Activated T-cell treated with anti-CD3 and anti-CD28 coated beads, Interleukin-2, amount 50 U/mL, for 72 hours (primary cell): ENCODE results near the gene KIF22. TPM values are rescaled to one million over a fixed set of nuclear protein-coding genes. Genes with fewer than 3 reads are reported as not detected.
A peak's percentile ranks its signal among the peaks of the same experiment; 100 is the strongest.
"Not testable (repeated sequence)": the region's sequence is repeated elsewhere in the genome, so short reads cannot be mapped to it uniquely, and the experiment has no call there.

Source experiments
- ATAC-seq, 2 donors: fragments of 150-1000 bp; cut with Tn5 transposase; replicated peaks in 1 of 2; 2 replicates each; pipeline ENCODE4 v1.10.0; 2021; ENCODE audit warnings: moderate library complexity in 2 of 2, mild to moderate bottlenecking in 1 of 2
- DNase-seq, 2 donors: peaks; one replicate each; pipeline ENCODE4 v3.0.0; 2021 to 2022; ENCODE audit warnings: mixed read lengths in 1 of 2
- H3K27ac Mint-ChIP-seq: one replicate; pipeline ENCODE4 v1.8.0; 2022; ENCODE audit warnings: mild to moderate bottlenecking, moderate library complexity, mixed read lengths
- H3K27me3 Mint-ChIP-seq: one replicate; pipeline ENCODE4 v1.8.0; 2022; ENCODE audit warnings: low read depth, mixed read lengths
- H3K36me3 Mint-ChIP-seq, 2 donors: one replicate each; pipeline ENCODE4 v1.8.0; 2022; ENCODE audit warnings: mixed read lengths in 2 of 2, mild to moderate bottlenecking in 1 of 2; ENCODE audit not compliant: insufficient read depth in 2 of 2
- H3K4me1 Mint-ChIP-seq: one replicate; pipeline ENCODE4 v1.8.0; 2022; ENCODE audit warnings: low read depth, mixed read lengths
- H3K4me3 Mint-ChIP-seq, 2 donors: one replicate each; pipeline ENCODE4 v1.8.0; 2022; ENCODE audit warnings: mild to moderate bottlenecking in 2 of 2, mixed read lengths in 2 of 2, moderate library complexity in 2 of 2
- H3K9me3 Mint-ChIP-seq, 2 donors: one replicate each; pipeline ENCODE4 v1.8.0; 2022; ENCODE audit warnings: mixed read lengths in 2 of 2
- total RNA-seq, 2 donors: library from RNA; stranded (reverse); gene quantifications; one replicate each; pipeline ENCODE4 v1.2.3, GENCODE V29; 2022

KIF22 gene
- total RNA-seq, 2 donors from 2014 or later, result 153 to 180 TPM

DNA sequence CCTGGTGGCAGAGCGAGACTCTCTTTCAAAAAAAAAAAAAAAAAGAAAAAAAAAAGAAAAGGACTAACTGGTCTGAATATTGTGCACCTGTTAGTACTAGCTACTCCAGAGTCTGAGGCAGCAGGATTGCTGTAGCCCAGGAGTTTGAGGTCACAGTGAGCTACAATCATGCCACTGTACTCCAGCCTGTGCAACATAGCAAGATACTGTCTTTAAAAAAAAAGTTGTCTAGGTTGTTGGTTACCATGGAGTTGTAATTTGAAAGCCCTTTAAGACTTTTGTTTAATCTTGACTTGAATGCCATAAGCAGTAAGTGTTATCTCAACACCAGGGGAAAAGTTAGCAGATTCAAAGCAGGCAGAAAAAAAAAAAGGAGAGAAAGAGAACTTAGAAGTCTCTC is 33.9 kb upstream of the KIF22 start:
- no peaks in the 10 kb centered on the region for H3K27me3 Mint-ChIP-seq
- ATAC-seq (no peak), DNase-seq (no peak)
- H3K36me3 Mint-ChIP-seq, result no peaks in the 10 kb centered on the region
- no peaks in the 10 kb centered on the region for H3K9me3 Mint-ChIP-seq
- H3K27ac Mint-ChIP-seq, result no peak overlapping the region
- no peak overlapping the region for H3K4me3 Mint-ChIP-seq
- H3K4me1 Mint-ChIP-seq, result peaks cover 29% of the 10 kb centered on the region

DNA sequence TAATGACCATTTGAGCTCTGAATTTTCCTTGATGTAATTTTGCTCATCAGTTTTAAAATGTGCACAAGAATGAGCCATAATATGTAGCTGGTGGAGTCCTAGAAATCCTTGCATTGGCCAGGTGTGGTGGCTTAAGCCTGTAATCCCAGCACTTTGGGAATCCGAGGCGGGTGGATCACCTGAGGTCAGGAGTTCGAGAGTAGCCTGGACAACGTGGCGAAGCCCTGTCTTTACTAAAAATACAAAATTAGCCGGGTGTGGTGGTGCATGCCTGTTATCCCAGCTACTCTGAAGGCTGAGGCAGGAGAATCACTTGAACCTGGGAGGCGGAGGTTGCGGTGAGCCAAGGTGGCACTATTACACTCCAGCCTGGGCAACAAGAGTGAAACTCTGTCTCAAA is 33.5 kb upstream of the KIF22 start:
- H3K4me1 Mint-ChIP-seq, result peaks cover 29% of the 10 kb centered on the region
- not testable (repeated sequence) for H3K27me3 Mint-ChIP-seq, ATAC-seq, H3K4me3 Mint-ChIP-seq, H3K27ac Mint-ChIP-seq, H3K36me3 Mint-ChIP-seq, H3K9me3 Mint-ChIP-seq, DNase-seq

DNA sequence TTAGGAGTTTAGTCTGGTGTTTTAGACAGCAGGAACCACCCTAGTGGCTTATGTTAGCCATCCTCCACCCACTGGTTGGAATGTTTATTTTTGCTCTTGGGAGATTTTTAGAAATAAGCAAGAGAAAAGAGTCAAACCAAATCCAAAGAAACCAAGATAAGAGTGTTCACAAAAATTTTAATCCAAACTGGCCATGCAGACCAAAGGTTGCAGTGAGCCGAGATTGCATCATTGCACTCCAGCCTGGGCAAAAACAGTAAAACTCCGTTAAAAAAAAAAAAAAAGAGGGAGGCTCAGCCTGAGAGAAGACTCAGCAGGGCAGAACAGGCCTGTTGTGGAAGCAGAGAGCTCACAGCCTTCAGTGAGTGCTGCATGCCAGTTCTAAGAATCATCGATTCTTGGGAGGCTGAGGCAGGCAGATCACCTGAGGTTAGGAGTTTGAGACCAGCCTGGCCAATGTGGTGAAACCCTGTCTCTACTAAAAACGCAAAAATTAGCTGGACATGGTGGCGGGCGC is 32.5 kb upstream of the KIF22 start:
- no peaks in the 10 kb centered on the region for H3K27me3 Mint-ChIP-seq
- H3K4me3 Mint-ChIP-seq, result no peak overlapping the region
- DNase-seq, result no peak
- no peaks in the 10 kb centered on the region for H3K9me3 Mint-ChIP-seq
- H3K36me3 Mint-ChIP-seq, result no peaks in the 10 kb centered on the region
- peak overlapping the region; percentile 54 for H3K27ac Mint-ChIP-seq
- peaks cover 30% of the 10 kb centered on the region for H3K4me1 Mint-ChIP-seq
- ATAC-seq, result no peak

DNA sequence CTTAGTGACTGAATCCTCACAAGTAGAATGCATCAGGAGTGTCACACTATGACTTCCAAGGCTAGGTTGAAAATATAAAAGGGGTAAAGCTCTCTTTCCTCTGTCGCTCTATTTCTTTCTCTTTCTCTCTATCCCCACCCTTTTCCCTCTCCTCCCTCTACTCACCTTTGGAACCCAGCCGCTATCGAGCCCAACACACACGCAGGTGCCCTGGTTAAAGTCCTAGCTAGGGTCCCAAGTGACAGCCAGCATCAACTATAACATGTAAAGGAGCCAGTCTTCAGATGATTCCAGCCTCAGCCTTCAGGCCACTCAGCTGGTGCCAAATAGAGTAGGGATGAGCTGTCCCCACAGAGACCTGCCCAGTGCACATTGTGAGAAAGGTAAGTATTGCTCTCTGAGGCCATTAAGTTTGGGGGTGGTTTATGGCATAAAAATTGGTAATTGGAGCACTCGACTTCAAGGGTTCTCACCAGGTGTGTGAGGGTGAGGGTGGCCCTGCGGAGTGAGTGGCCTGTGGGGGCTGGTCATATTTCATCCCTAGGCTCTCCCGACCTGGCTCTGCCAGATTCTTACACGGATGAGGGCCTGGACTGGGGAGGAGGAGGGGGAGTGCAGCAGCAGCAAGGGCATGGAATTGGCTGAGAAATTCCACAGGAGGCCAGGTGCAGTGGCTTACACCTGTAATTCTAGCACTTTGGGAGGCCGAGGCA is 29.8 kb upstream of the KIF22 start:
- no peaks in the 10 kb centered on the region for H3K36me3 Mint-ChIP-seq
- DNase-seq (no peak), ATAC-seq (no peak)
- peaks cover 22% of the 10 kb centered on the region for H3K4me1 Mint-ChIP-seq
- no peak overlapping the region for H3K27ac Mint-ChIP-seq
- no peak overlapping the region for H3K4me3 Mint-ChIP-seq
- H3K9me3 Mint-ChIP-seq, result no peaks in the 10 kb centered on the region
- H3K27me3 Mint-ChIP-seq, result no peaks in the 10 kb centered on the region

DNA sequence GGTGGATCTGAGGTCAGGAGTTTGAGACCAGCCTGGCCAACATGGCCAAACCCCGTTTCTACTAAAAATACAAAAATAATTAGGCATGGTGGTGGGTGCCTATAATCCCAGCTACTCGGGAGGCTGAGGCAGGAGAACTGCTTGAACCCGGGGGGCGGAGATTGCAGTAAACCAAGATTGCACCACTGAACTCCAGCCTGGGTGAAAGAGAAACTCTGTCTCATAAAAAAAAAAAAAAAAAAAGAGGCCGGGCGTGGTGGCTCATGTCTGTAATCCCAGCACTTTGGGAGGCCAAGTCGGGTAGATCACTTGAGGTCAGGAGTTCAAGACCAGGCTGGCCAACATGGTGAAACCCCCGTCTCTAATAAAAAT is 29.3 kb upstream of the KIF22 start:
- H3K36me3 Mint-ChIP-seq, ATAC-seq, DNase-seq, H3K27me3 Mint-ChIP-seq, H3K4me3 Mint-ChIP-seq, H3K9me3 Mint-ChIP-seq, H3K27ac Mint-ChIP-seq: not testable (repeated sequence)
- peaks cover 16% of the 10 kb centered on the region for H3K4me1 Mint-ChIP-seq

DNA sequence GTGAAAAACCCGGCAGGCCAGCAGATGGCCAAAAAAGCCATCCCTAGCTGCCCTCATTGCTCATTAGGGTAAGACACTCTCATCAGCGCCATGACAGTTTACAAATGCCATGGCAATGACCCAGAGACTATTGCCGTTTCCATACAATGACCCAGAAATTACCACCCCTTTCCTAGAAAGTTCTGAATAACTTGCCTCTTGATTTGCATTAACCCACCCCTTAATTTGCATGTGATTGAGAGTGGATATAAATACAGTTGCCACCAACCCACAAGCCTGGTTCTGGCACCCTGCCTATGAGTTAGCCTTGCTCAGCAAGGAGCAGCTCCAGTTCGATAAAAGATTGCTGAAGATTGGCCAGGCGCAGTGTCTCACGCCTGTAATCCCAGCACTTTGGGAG is 28.7 kb upstream of the KIF22 start:
- H3K27ac Mint-ChIP-seq, result no peak overlapping the region
- ATAC-seq (no peak), DNase-seq (no peak)
- H3K27me3 Mint-ChIP-seq, result no peaks in the 10 kb centered on the region
- H3K9me3 Mint-ChIP-seq, result no peaks in the 10 kb centered on the region
- H3K36me3 Mint-ChIP-seq, result no peaks in the 10 kb centered on the region
- no peak overlapping the region for H3K4me3 Mint-ChIP-seq
- H3K4me1 Mint-ChIP-seq, result peaks cover 10% of the 10 kb centered on the region

DNA sequence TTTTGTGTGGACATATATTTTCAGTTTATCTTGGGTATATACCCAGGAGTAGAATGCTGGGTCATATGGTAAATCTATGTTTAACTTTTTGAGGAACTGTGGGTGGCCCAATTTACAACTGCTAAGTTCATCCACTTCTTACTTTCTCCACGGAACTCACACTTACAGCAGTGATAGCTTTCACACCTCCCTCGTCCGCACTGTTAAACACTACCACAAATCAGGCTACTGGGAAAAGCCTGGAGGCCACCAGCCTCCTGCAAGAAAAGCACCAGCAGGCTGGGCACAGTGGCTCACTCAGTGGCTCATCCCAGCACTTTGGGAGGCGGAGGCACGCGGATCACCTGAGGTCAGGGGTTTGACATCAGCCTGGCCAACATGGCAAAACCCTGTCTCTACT is 27.2 kb upstream of the KIF22 start:
- Mint-ChIP-seq H3K27me3 (no peaks in the 10 kb centered on the region), H3K36me3 (no peaks in the 10 kb centered on the region), H3K4me1 (peaks cover 7% of the 10 kb centered on the region), H3K4me3 (no peak overlapping the region), H3K27ac (no peak overlapping the region), H3K9me3 (no peaks in the 10 kb centered on the region)
- ATAC-seq (no peak), DNase-seq (no peak)

DNA sequence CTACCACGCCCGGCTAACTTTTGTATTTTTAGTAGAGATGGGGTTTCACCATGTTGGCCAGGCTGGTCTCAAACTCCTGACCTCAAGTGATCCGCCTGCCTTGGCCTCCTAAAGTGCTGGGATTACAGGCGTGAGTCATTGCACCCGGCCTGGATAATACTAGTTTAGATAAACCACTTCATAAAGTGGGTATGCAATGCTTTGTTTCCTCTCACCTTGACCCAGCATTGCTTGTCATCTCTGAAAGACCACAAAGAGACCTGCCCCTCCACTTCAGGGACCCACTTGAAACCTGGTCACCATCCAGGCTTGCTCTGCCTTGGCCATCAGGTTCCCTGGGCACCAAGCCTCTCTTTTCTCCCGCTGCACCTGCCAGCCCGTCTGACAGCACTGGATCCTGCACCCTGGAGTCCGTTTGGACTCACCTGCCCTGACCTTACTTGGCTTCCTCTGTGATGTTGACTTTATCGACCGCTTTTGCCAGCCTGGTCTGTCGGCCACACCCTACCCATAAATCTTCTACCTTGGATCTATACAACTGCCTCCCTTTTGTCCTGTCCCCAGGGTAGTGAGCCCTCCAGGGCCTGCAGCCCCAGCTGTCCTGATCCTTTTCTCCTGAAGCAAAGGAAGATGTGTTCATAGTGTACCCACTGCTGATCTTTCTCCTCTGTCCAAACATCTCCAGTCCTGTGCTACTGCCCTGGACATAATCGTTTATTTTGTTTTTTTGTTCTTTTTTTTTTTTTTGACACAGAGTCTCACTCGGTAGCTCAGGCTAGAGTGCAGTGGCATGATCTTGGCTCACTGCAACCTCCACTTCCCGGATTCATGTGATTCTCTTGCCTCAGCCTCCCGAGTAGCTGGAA is 25.2 kb upstream of the KIF22 start:
- no peak for DNase-seq
- no peaks in the 10 kb centered on the region for H3K9me3 Mint-ChIP-seq
- no peak overlapping the region for H3K27ac Mint-ChIP-seq
- peaks cover 11% of the 10 kb centered on the region for H3K4me1 Mint-ChIP-seq
- no peaks in the 10 kb centered on the region for H3K27me3 Mint-ChIP-seq
- H3K36me3 Mint-ChIP-seq, result no peaks in the 10 kb centered on the region
- no peak for ATAC-seq
- H3K4me3 Mint-ChIP-seq, result no peak overlapping the region

DNA sequence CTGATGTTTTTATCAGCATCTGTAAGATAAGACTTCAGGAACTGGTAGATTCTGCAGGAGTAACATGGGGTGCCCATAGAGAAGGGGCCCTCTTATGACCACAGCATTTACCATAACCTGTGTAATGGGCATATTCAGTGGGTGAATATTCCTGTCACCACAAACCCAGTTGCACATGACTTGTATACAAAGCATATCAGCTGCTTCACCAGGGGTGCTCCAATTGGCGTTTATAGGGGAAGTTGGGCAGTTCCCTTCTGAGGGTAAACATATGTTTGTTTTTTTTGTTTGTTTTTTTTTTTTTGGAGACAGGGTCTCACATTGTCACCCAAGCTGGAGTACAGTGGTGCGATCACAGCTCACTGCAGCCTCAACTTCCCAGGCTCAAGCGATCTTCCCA is 24.0 kb upstream of the KIF22 start:
- no peaks in the 10 kb centered on the region for H3K9me3 Mint-ChIP-seq
- no peaks in the 10 kb centered on the region for H3K36me3 Mint-ChIP-seq
- peaks cover 13% of the 10 kb centered on the region for H3K4me1 Mint-ChIP-seq
- no peaks in the 10 kb centered on the region for H3K27me3 Mint-ChIP-seq
- ATAC-seq, result no peak
- H3K27ac Mint-ChIP-seq, result no peak overlapping the region
- H3K4me3 Mint-ChIP-seq, result no peak overlapping the region
- DNase-seq, result no peak

DNA sequence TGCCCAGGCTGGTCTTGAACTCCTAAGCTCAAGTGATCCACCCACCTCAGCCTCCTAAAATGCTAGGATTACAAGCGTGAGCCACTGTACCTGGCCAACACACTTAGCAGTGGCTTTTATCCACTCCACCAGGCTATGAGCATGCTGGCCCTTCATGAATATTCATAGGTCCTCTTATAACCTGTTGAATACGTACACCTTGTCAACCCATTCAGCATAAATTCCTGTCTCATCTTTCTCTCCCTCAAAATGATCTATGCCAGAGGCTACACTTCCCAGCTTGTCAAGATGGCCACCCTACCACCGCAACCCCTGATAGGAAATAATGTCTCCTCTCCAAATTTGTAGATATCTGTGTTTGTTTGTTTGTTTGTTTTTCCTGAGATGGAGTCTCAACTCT is 23.5 kb upstream of the KIF22 start:
- H3K36me3 Mint-ChIP-seq, result no peaks in the 10 kb centered on the region
- H3K9me3 Mint-ChIP-seq, result no peaks in the 10 kb centered on the region
- H3K4me1 Mint-ChIP-seq, result peaks cover 13% of the 10 kb centered on the region
- H3K4me3 Mint-ChIP-seq, result no peak overlapping the region
- no peak for ATAC-seq
- no peaks in the 10 kb centered on the region for H3K27me3 Mint-ChIP-seq
- H3K27ac Mint-ChIP-seq, result no peak overlapping the region
- no peak for DNase-seq

DNA sequence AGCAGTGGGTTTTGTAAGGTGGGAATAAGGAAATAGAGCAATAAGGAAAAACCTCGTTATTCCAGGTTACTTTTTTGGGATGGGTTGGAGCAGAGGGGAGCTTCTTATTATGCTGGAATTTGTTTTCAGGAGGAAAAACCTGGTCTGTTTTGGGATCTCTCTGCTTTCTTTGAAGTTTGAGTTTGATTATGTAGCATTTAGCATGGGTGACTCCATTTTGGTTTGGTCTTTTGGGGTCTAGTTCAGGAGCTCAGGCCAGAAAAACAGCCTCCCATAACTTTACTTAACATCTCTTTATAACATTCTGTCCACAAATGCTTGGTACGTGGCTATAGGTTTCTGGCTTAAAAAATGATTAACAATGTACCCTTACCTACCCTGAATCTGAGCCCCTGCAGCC is 21.0 kb upstream of the KIF22 start:
- Mint-ChIP-seq H3K4me3 (no peak overlapping the region), H3K36me3 (no peaks in the 10 kb centered on the region), H3K9me3 (no peaks in the 10 kb centered on the region), H3K27ac (no peak overlapping the region), H3K4me1 (peaks cover 6% of the 10 kb centered on the region), H3K27me3 (no peaks in the 10 kb centered on the region)
- ATAC-seq, result no peak
- no peak for DNase-seq

DNA sequence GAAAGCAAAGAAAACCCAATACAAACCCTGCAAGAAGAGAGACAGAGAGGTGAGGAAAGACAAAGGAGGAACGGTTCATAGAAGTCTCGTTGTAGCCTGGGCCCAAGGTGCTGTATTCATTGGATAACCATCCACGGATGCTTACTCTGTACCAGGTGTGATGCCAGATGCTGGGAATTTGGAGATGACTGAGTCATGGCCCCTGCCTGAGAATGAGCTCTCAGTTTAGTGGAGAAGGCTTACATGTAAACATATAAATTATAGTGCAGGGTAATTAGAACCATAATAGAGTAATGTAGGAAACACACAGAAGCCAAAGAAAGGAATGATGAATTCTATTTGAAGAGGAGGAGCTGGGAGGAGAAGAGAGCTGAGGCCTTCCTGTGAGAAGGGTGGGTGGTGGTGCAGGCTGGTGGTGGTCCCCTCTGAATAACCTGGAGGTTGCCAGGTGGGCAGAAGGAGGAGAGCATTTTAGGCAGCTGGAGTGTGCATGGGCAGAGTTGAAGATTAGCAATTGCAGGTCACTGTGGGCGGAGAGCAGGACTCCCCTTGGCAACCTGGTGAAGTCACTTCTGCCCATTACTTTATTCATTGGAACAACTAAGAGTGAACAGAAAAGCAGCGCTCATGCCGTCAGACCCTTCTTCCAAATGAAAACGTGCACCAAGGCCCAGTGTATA is 20.2 kb upstream of the KIF22 start:
- DNase-seq (no peak), ATAC-seq (no peak)
- Mint-ChIP-seq H3K9me3 (no peaks in the 10 kb centered on the region), H3K27ac (no peak overlapping the region), H3K36me3 (no peaks in the 10 kb centered on the region), H3K27me3 (no peaks in the 10 kb centered on the region), H3K4me1 (peaks cover 10% of the 10 kb centered on the region), H3K4me3 (no peak overlapping the region)

DNA sequence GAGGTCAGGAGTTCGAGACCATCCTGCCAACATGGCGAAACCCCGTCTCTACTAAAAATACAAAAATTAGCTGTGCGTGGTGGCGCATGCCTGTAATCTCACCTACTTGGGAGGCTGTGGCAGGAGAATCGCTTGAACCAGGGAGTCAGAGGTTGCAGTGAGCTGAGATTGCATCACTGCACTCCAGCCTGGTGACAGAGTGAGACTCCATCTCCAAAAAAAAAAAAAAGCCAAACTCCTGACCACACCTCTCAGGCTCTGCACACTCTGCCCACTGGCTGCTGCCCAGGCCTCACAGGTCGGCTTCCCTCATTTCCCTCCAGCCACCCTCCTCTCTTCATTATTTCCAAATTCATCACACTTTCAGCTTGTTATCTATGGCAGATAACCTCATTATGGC is 18.2 kb upstream of the KIF22 start:
- not testable (repeated sequence) for H3K4me3 Mint-ChIP-seq, H3K36me3 Mint-ChIP-seq, ATAC-seq, H3K27me3 Mint-ChIP-seq, H3K9me3 Mint-ChIP-seq, DNase-seq, H3K27ac Mint-ChIP-seq, H3K4me1 Mint-ChIP-seq
